Astrocyte of the cerebellum (primary cell): ENCODE results near the gene VSTM4.

ENCODE experiments used
- DNase-seq: peaks from one replicate; pipeline ENCODE4 v3.0.0-alpha.2; 2011; ENCODE audit warnings: low read depth
- H3K4me3 ChIP-seq: 2 replicates; pipeline ENCODE4 v1.5.1; 2011; ENCODE audit warnings: mild to moderate bottlenecking, low read depth, low read length, moderate library complexity
- CTCF ChIP-seq: IDR thresholded peaks from 2 replicates; pipeline ENCODE4 v1.5.1; 2012; ENCODE audit warnings: low read length, low read depth, moderate library complexity, mild to moderate bottlenecking; ENCODE audit errors: missing control alignments
- in situ Hi-C: cut with HindIII; loops from 2 replicates; pipeline ENCODE4 v1.10.0; 2017; ENCODE audit warnings: low sequenced_read_pairs

VSTM4 gene

GRCh38 chr10:49118430-49119074, 3.2 kb upstream of the VSTM4 start:
- no peak for DNase-seq
- in situ Hi-C loops = no loop called here
- H3K4me3 ChIP-seq = no peak overlapping the region
- TF ChIP-seq CTCF = no peak

- TF ChIP-seq CTCF = no peak
- in situ Hi-C loops = no loop called here
These were observed 2.2 kb upstream of the VSTM4 start for GRCh38 chr10:49117376-49118070.

GRCh38 chr10:49116509-49117375, 1.4 kb upstream of the VSTM4 start:
- no peak for TF ChIP-seq CTCF
- DNase-seq = no peak
- H3K4me3 ChIP-seq = no peak overlapping the region
- in situ Hi-C loops = no loop called here

More at GRCh38 chr10:49117376-49118070, 2.2 kb upstream of the VSTM4 start:
- DNase-seq = no peak
- no peak overlapping the region for H3K4me3 ChIP-seq

GRCh38 chr10:49115796-49116508, 630 bp upstream of the VSTM4 start:
- peak overlapping the region; percentile 55 for H3K4me3 ChIP-seq
- in situ Hi-C loops = no loop called here
- no peak for TF ChIP-seq CTCF
- DNase-seq = no peak

GRCh38 chr10:49114718-49115014, 656 bp downstream of the VSTM4 start:
- no peak for DNase-seq
- peak overlapping the region; percentile 55 for H3K4me3 ChIP-seq
- in situ Hi-C loops = no loop called here
- TF ChIP-seq CTCF = no peak

- in situ Hi-C loops = no loop called here
- TF ChIP-seq CTCF = no peak
- H3K4me3 ChIP-seq = no peak overlapping the region
- DNase-seq = no peak
These were observed 1.6 kb downstream of the VSTM4 start for GRCh38 chr10:49113741-49114141.
